Measurements from ENCODE around the gene MTFP1.

DNA sequence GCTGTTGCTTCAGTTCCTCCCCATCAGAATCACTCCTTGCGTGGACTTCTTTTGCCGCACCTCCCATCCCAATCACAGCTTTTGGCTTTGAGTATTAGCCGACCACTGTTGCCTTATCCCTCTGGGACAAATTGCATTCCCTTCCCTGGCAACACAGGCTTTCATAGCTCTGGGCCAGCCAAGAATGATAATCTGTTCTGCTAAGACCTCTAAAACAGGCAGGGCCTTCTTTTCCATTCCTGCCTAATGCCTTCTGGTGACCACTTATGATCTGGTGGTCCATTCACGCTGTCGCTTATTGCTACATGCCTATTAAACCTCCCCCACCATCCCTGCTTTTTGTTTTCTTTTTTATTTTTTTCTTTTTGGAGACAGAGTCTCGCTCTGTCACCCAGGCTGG, 19.2 kb upstream of the MTFP1 start:
- TF ChIP-seq, protein P1, sequence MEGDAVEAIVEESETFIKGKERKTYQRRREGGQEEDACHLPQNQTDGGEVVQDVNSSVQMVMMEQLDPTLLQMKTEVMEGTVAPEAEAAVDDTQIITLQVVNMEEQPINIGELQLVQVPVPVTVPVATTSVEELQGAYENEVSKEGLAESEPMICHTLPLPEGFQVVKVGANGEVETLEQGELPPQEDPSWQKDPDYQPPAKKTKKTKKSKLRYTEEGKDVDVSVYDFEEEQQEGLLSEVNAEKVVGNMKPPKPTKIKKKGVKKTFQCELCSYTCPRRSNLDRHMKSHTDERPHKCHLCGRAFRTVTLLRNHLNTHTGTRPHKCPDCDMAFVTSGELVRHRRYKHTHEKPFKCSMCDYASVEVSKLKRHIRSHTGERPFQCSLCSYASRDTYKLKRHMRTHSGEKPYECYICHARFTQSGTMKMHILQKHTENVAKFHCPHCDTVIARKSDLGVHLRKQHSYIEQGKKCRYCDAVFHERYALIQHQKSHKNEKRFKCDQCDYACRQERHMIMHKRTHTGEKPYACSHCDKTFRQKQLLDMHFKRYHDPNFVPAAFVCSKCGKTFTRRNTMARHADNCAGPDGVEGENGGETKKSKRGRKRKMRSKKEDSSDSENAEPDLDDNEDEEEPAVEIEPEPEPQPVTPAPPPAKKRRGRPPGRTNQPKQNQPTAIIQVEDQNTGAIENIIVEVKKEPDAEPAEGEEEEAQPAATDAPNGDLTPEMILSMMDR (IDR thresholded peaks at IDR 0.05), result no peak
- no peak for TF ChIP-seq POLR2A (IDR thresholded peaks at IDR 0.05)
